Adrenal gland (tissue), 5 donors: Measurements from ENCODE around the gene USP22.

Experiments
- CTCF ChIP-seq, 6 experiments: fragments of 450-650 bp in 4 of 6; fragments of 200-600 bp in 2 of 6; sonication (generic) in 1 of 6; IDR thresholded peaks; 1 replicate in 5 of 6; 2 replicates in 1 of 6; pipeline versions ENCODE4 v1.5.1 to v1.8.0; 2016 to 2021; ENCODE audit warnings: antibody characterized with exemption in 6 of 6, mild to moderate bottlenecking in 2 of 6, moderate library complexity in 1 of 6
- POLR2A ChIP-seq, 2 donors: fragments of 450-650 bp; IDR thresholded peaks; one replicate each; pipeline ENCODE4 v1.6.1; 2017; ENCODE audit warnings: antibody characterized with exemption in 2 of 2, mild to moderate bottlenecking in 2 of 2, moderate library complexity in 1 of 2
- donor health status: DM: no; HTN: no; CAD: no.

GRCh38 chr17:21021208-21021803, 21.5 kb downstream of the USP22 start:
- TF ChIP-seq CTCF (IDR thresholded peaks at IDR 0.05) (no peak), POLR2A (IDR thresholded peaks at IDR 0.05) (no peak)
